ENCODE measurements around the gene CAGE1.
"Not testable (repeated sequence)": the region's sequence is repeated elsewhere in the genome, so short reads cannot be mapped to it uniquely, and the experiment has no call there.

Gene CAGE1

GRCh38 chr6:7334685-7335084 is 54.9 kb downstream of the CAGE1 start:
- Histone ChIP-seq H3K9me3 (ENCODE audit: control insufficient read depth in 1 of 2, low read length in 2 of 2) (no peaks in the 10 kb centered on the region), H3K27ac (ENCODE audit: low read length) (no peak overlapping the region), H3K36me3 (ENCODE audit: control insufficient read depth in 1 of 2, insufficient read depth in 2 of 2, low read length in 2 of 2) (no peaks in the 10 kb centered on the region), H3K27me3 (ENCODE audit: low read depth, low read length) (no peaks in the 10 kb centered on the region), H3K4me1 (ENCODE audit: control insufficient read depth in 1 of 2, insufficient read depth in 2 of 2, low read length in 2 of 2) (no peaks in the 10 kb centered on the region), H3K4me3 (ENCODE audit: low read depth in 1 of 2, low read length in 2 of 2) (no peak overlapping the region)

DNA sequence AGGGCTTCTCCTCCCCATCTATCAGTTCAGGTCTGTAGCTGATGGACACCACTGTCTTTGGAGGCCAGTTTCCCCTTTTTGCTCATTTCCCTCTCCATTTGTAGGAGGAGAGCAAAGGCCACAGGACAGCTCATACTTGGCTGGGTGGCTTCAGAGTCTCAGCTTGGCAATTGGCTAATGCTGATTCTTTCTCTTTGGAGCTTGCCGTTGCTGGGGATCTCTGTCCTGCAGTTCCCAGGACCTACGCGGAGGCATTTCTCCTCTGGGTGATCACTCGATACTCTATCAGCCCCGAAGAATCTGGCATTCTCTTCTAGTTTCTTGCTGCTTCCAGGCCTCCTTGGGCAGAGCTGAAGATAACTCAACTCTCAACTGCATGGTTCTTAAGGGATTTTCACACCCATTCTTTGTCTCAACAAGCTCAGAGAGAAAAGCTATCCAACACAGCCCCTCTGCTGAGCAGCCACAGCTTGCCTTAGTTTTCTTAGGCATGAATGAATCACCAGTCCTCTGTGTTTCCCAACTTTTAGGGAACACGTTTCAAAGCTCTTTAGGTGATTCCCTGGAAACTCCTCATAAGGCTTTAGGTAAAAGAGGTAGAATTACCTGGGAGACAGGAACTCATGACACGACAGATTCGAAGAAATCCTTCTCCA is 57.3 kb downstream of the CAGE1 start:
- Histone ChIP-seq H3K4me1 (ENCODE audit: control insufficient read depth in 1 of 2, insufficient read depth in 2 of 2, low read length in 2 of 2) (no peaks in the 10 kb centered on the region), H3K27ac (ENCODE audit: low read length) (no peak overlapping the region), H3K4me3 (ENCODE audit: low read depth in 1 of 2, low read length in 2 of 2) (no peak overlapping the region), H3K36me3 (ENCODE audit: control insufficient read depth in 1 of 2, insufficient read depth in 2 of 2, low read length in 2 of 2) (no peaks in the 10 kb centered on the region), H3K27me3 (ENCODE audit: low read depth, low read length) (no peaks in the 10 kb centered on the region), H3K9me3 (ENCODE audit: control insufficient read depth in 1 of 2, low read length in 2 of 2) (no peaks in the 10 kb centered on the region)

- Histone ChIP-seq H3K36me3 (ENCODE audit: control insufficient read depth in 1 of 2, insufficient read depth in 2 of 2, low read length in 2 of 2) (no peaks in the 10 kb centered on the region), H3K4me1 (ENCODE audit: control insufficient read depth in 1 of 2, insufficient read depth in 2 of 2, low read length in 2 of 2) (no peaks in the 10 kb centered on the region)
Measured at GRCh38 chr6:7331452-7331851, 58.1 kb downstream of the CAGE1 start.

DNA sequence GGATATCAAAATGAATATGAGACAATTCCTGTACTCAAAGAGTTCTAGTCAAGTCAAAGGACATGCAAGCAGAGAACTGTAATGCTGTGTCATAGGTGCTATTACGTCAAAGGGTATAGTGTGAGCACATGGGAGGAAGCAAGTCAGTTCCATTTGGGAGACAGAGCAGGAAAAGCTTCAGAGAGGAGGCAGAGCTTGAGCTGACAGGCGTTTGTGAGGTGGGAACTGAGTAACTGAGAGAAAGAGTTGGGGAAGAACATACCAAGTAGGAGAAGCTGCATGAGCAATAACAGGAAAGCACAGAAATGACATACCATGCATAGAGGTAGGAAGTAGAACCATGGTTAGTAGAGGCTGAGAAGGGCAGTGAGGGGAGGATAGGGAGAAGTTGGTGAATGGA is 61.3 kb downstream of the CAGE1 start:
- H3K27ac ChIP-seq (ENCODE audit: low read length) = no peak overlapping the region
- H3K4me3 ChIP-seq (ENCODE audit: low read depth in 1 of 2, low read length in 2 of 2) = no peak overlapping the region

More at GRCh38 chr6:7331452-7331851, 58.1 kb downstream of the CAGE1 start:
- Histone ChIP-seq H3K9me3 (ENCODE audit: control insufficient read depth in 1 of 2, low read length in 2 of 2) (no peaks in the 10 kb centered on the region), H3K27me3 (ENCODE audit: low read depth, low read length) (no peaks in the 10 kb centered on the region), H3K27ac (ENCODE audit: low read length) (no peak overlapping the region), H3K4me3 (ENCODE audit: low read depth in 1 of 2, low read length in 2 of 2) (no peak overlapping the region)

DNA sequence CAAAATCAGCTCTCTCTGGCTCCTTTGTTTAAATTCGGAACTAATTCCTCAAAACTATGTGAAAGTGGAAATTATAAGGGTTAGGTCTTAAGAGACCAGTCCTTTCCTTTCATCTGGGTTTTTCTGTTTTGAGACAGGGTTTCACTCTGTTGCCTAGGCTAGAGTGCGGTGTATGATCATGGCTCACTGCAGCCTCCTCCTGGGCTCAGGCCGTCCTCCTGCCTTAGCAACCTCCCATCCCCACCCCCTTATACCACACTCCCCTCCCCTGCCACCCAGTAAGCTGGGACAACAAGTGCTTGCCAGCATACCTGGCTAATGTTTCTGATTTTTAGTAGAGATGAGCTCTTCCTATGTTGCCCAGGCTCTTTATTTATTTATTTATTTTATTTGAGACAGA is 63.8 kb downstream of the CAGE1 start:
- Histone ChIP-seq H3K27ac (ENCODE audit: low read length) (no peak overlapping the region), H3K4me3 (ENCODE audit: low read depth in 1 of 2, low read length in 2 of 2) (no peak overlapping the region), H3K4me1 (ENCODE audit: control insufficient read depth in 1 of 2, insufficient read depth in 2 of 2, low read length in 2 of 2) (no peaks in the 10 kb centered on the region), H3K36me3 (ENCODE audit: control insufficient read depth in 1 of 2, insufficient read depth in 2 of 2, low read length in 2 of 2) (no peaks in the 10 kb centered on the region), H3K9me3 (ENCODE audit: control insufficient read depth in 1 of 2, low read length in 2 of 2) (no peaks in the 10 kb centered on the region), H3K27me3 (ENCODE audit: low read depth, low read length) (no peaks in the 10 kb centered on the region)

More for the DNA sequence above, 61.3 kb downstream of the CAGE1 start:
- no peaks in the 10 kb centered on the region for H3K4me1 ChIP-seq (ENCODE audit: control insufficient read depth in 1 of 2, insufficient read depth in 2 of 2, low read length in 2 of 2)
- no peaks in the 10 kb centered on the region for H3K9me3 ChIP-seq (ENCODE audit: control insufficient read depth in 1 of 2, low read length in 2 of 2)
- H3K36me3 ChIP-seq (ENCODE audit: control insufficient read depth in 1 of 2, insufficient read depth in 2 of 2, low read length in 2 of 2) = no peaks in the 10 kb centered on the region
- H3K27me3 ChIP-seq (ENCODE audit: low read depth, low read length) = no peaks in the 10 kb centered on the region

DNA sequence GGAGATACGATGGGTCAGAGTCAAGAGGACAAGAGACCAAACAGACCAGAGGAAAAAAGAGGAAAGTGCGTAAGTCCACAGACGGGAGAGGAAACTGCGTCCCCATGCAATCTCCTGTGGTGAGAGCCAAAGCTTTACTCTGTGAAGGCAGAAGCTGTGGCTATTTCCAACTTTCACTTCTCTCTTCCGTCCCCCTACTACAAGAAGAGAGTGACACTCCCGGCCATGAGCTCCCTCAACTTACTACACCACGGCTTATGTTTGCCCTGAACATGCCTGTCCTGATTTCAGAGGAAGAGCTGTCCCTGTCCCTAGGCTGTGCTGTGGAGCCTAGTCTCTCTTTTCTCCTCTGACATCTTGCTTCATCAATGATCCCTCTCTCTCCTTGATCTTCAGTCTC is 65.0 kb downstream of the CAGE1 start:
- H3K36me3 ChIP-seq (ENCODE audit: control insufficient read depth in 1 of 2, insufficient read depth in 2 of 2, low read length in 2 of 2) = no peaks in the 10 kb centered on the region
- no peak overlapping the region for H3K4me3 ChIP-seq (ENCODE audit: low read depth in 1 of 2, low read length in 2 of 2)
- no peaks in the 10 kb centered on the region for H3K9me3 ChIP-seq (ENCODE audit: control insufficient read depth in 1 of 2, low read length in 2 of 2)
- no peaks in the 10 kb centered on the region for H3K4me1 ChIP-seq (ENCODE audit: control insufficient read depth in 1 of 2, insufficient read depth in 2 of 2, low read length in 2 of 2)
- H3K27ac ChIP-seq (ENCODE audit: low read length) = no peak overlapping the region
- H3K27me3 ChIP-seq (ENCODE audit: low read depth, low read length) = no peaks in the 10 kb centered on the region

GRCh38 chr6:7323074-7323473 is 66.5 kb downstream of the CAGE1 start:
- H3K27me3 ChIP-seq (ENCODE audit: low read depth, low read length) = no peaks in the 10 kb centered on the region
- no peaks in the 10 kb centered on the region for H3K36me3 ChIP-seq (ENCODE audit: control insufficient read depth in 1 of 2, insufficient read depth in 2 of 2, low read length in 2 of 2)
- H3K4me1 ChIP-seq (ENCODE audit: control insufficient read depth in 1 of 2, insufficient read depth in 2 of 2, low read length in 2 of 2) = no peaks in the 10 kb centered on the region
- H3K4me3 ChIP-seq (ENCODE audit: low read depth in 1 of 2, low read length in 2 of 2) = no peak overlapping the region
- no peaks in the 10 kb centered on the region for H3K9me3 ChIP-seq (ENCODE audit: control insufficient read depth in 1 of 2, low read length in 2 of 2)
- H3K27ac ChIP-seq (ENCODE audit: low read length) = no peak overlapping the region

DNA sequence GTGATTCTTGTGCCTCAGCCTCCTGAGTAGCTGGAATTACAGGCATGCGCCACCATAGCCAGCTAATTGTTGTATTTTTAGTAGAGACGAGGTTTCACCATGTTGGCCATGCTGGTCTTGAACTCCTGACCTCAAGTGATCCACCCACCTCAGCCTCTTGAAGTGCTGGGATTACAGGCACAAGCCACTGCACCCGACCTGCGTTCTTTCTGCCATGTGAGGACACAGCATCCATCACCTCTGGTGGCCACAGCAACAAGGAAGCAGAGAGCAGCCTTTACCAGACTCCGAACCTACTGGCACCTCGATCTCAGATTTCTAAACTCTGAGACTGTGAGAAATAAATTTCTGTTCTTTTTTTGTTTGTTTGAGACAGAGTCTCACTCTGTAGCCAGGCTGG is 67.7 kb downstream of the CAGE1 start:
- not testable (repeated sequence) for H3K27ac ChIP-seq (ENCODE audit: low read length); H3K4me3 ChIP-seq (ENCODE audit: low read depth in 1 of 2, low read length in 2 of 2); H3K9me3 ChIP-seq (ENCODE audit: control insufficient read depth in 1 of 2, low read length in 2 of 2); H3K4me1 ChIP-seq (ENCODE audit: control insufficient read depth in 1 of 2, insufficient read depth in 2 of 2, low read length in 2 of 2); H3K36me3 ChIP-seq (ENCODE audit: control insufficient read depth in 1 of 2, insufficient read depth in 2 of 2, low read length in 2 of 2); H3K27me3 ChIP-seq (ENCODE audit: low read depth, low read length)

DNA sequence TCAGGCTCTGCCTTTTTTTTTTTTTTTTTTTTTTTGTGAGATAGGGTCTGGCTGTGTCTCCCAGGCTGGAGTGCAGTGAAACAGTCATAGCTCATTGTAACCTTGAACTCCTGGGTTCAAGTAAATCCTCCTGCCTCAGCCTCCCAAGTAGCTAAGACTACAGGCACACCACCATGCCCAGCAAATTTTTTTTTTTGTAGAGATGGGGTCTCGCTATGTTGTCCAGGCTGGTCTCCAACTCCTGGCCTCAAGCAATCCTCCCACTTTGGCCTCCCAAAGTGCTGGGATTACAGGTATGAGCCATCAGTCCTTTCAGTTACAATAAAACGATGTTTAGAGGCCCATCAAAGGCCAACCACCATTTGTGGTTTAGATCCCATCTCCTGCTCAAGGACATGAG is 70.1 kb downstream of the CAGE1 start:
- not testable (repeated sequence) for H3K27me3 ChIP-seq (ENCODE audit: low read depth, low read length)

DNA sequence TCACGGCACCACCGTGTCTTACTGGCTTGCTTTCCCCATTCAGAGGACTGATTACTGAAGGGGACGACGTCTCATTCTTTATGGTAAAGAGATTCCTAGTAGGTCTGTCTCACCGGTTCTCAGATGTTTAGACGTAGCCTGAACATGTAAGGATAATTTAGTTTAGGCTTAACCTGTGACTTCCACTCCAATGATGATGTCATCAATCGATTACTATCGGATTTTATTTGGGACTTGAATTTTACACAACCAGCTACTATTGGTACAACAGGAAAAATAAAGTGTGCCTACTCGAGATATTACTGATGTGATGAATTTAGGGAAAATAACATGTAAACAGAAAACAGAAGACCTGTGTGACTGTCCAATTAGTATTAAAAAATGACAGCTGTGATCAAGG is 72.0 kb downstream of the CAGE1 start:
- Histone ChIP-seq H3K4me1 (ENCODE audit: control insufficient read depth in 1 of 2, insufficient read depth in 2 of 2, low read length in 2 of 2) (peaks cover 0 to 4% of the 10 kb centered on the region in 2 donors), H3K9me3 (ENCODE audit: control insufficient read depth in 1 of 2, low read length in 2 of 2) (no peaks in the 10 kb centered on the region), H3K4me3 (ENCODE audit: low read depth in 1 of 2, low read length in 2 of 2) (no peak overlapping the region), H3K27me3 (ENCODE audit: low read depth, low read length) (no peaks in the 10 kb centered on the region), H3K36me3 (ENCODE audit: control insufficient read depth in 1 of 2, insufficient read depth in 2 of 2, low read length in 2 of 2) (peaks cover 0 to 4% of the 10 kb centered on the region in 2 donors), H3K27ac (ENCODE audit: low read length) (no peak overlapping the region)

More for the DNA sequence above, 70.1 kb downstream of the CAGE1 start:
- not testable (repeated sequence) for H3K9me3 ChIP-seq (ENCODE audit: control insufficient read depth in 1 of 2, low read length in 2 of 2); H3K27ac ChIP-seq (ENCODE audit: low read length); H3K36me3 ChIP-seq (ENCODE audit: control insufficient read depth in 1 of 2, insufficient read depth in 2 of 2, low read length in 2 of 2); H3K4me1 ChIP-seq (ENCODE audit: control insufficient read depth in 1 of 2, insufficient read depth in 2 of 2, low read length in 2 of 2); H3K4me3 ChIP-seq (ENCODE audit: low read depth in 1 of 2, low read length in 2 of 2)

DNA sequence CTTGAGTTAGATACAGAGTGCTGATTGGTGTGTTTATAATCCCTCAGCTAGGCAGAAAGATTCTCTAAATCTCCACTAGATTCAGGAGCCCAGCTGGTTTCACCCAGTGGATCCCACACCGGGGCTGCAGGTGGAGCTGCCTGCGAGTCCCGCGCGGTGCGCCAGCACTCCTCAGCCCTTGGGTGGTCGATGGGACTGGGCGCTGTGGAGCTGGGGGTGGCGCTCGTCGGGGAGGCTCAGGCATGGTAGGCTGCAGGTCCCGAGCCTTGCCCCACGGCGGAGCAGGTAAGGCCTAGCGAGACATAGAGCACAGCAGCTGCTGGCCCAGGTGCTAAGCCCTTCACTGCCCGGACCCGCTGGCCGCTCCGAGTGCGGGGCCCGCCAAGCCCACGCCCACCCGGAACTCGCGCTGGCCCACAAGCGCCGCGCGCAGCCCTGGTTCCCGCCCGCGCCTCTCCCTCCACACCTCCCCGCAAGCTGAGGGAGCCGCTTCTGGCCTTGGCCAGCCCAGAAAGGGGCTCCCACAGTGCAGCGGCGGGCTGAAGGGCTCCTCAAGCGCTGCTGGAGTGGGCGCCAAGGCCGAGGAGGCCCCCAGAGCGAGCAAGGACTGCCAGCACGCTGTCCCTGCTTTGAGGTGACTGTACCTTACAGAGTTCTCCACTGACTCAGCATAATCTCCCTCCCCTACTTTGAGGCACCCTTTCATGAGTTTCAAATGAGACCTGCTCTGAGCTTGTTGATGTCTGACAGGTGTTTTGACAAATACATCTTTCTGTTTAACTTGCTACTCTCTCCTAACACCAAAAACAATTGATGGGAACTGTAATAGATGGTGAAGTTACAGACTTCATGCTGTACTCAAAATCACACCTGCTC is 72.6 kb downstream of the CAGE1 start:
- H3K27me3 ChIP-seq (ENCODE audit: low read depth, low read length) = no peaks in the 10 kb centered on the region
- H3K9me3 ChIP-seq (ENCODE audit: control insufficient read depth in 1 of 2, low read length in 2 of 2) = no peaks in the 10 kb centered on the region
- peaks cover 0 to 11% of the 10 kb centered on the region in 2 donors for H3K36me3 ChIP-seq (ENCODE audit: control insufficient read depth in 1 of 2, insufficient read depth in 2 of 2, low read length in 2 of 2)
- no peak overlapping the region for H3K27ac ChIP-seq (ENCODE audit: low read length)
- peaks cover 0 to 7% of the 10 kb centered on the region in 2 donors for H3K4me1 ChIP-seq (ENCODE audit: control insufficient read depth in 1 of 2, insufficient read depth in 2 of 2, low read length in 2 of 2)
- H3K4me3 ChIP-seq (ENCODE audit: low read depth in 1 of 2, low read length in 2 of 2) = no peak overlapping the region

All from muscle layer of duodenum (tissue), 2 donors.